ENCODE data around the gene EPHB2. TPM values are rescaled to one million over a fixed set of nuclear protein-coding genes. Genes with fewer than 3 reads are reported as not detected.

The EPHB2 gene
- total RNA-seq, 1 experiment from 2014 or later = 18.5 TPM

DNA sequence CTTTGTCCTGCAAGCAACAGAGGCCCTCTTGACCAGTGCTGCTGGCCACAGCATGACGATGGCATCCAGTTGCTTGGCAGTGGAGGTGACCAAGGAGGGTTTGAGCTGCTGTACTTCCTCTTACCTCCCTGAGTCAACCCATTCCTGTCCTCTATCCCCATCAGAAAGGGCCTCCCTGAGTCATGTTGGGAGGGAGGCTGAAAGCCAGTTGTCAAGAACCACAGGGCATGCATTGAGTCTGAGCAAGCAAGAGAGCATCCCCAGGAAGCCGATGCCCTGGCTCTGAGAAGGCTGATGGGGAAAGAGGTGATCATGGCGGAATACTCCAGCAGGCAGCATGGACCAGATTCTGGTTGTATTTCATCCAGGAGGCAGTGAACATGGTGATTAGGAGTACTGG is 192.5 kb downstream of the EPHB2 start:
- Mint-ChIP-seq H3K4me1 (no peaks in the 10 kb centered on the region), H3K27me3 (ENCODE audit: low read depth) (no peaks in the 10 kb centered on the region), H3K36me3 (no peaks in the 10 kb centered on the region), H3K9me3 (no peaks in the 10 kb centered on the region), H3K27ac (no peak overlapping the region), H3K4me3 (no peak overlapping the region)
- ATAC-seq (no peak), DNase-seq (ENCODE audit: low spot score) (no peak)
- TF ChIP-seq NR2C2 (CRISPR knock-in tag; IDR thresholded peaks at IDR 0.05) (no peak), HMGA2 (CRISPR knock-in tag; IDR thresholded peaks at IDR 0.05) (no peak), FOXP1 (CRISPR knock-in tag; IDR thresholded peaks at IDR 0.05; ENCODE audit: borderline replicate concordance) (no peak), ETV6 (CRISPR knock-in tag; IDR thresholded peaks at IDR 0.05) (no peak), RORB (CRISPR knock-in tag; IDR thresholded peaks at IDR 0.05) (no peak), TEAD4 (CRISPR knock-in tag; IDR thresholded peaks at IDR 0.05) (no peak), JAZF1 (CRISPR knock-in tag; IDR thresholded peaks at IDR 0.05) (no peak), JUN (CRISPR knock-in tag; IDR thresholded peaks at IDR 0.05) (no peak), RELA (CRISPR knock-in tag; IDR thresholded peaks at IDR 0.05; ENCODE audit: borderline replicate concordance) (no peak)
- TF ChIP-seq, protein P1, sequence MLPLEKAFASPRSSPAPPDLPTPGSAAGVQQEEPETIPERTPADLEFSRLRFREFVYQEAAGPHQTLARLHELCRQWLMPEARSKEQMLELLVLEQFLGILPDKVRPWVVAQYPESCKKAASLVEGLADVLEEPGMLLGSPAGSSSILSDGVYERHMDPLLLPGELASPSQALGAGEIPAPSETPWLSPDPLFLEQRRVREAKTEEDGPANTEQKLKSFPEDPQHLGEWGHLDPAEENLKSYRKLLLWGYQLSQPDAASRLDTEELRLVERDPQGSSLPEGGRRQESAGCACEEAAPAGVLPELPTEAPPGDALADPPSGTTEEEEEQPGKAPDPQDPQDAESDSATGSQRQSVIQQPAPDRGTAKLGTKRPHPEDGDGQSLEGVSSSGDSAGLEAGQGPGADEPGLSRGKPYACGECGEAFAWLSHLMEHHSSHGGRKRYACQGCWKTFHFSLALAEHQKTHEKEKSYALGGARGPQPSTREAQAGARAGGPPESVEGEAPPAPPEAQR (CRISPR knock-in tag; IDR thresholded peaks at IDR 0.05) = no peak
- TF ChIP-seq, protein P2, sequence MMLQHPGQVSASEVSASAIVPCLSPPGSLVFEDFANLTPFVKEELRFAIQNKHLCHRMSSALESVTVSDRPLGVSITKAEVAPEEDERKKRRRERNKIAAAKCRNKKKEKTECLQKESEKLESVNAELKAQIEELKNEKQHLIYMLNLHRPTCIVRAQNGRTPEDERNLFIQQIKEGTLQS (CRISPR knock-in tag; conservative IDR thresholded peaks at IDR 0.05) = no peak
- TF ChIP-seq, protein P3, sequence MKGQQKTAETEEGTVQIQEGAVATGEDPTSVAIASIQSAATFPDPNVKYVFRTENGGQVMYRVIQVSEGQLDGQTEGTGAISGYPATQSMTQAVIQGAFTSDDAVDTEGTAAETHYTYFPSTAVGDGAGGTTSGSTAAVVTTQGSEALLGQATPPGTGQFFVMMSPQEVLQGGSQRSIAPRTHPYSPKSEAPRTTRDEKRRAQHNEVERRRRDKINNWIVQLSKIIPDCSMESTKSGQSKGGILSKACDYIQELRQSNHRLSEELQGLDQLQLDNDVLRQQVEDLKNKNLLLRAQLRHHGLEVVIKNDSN (CRISPR knock-in tag; IDR thresholded peaks at IDR 0.05) = no peak
- TF ChIP-seq, protein P4, sequence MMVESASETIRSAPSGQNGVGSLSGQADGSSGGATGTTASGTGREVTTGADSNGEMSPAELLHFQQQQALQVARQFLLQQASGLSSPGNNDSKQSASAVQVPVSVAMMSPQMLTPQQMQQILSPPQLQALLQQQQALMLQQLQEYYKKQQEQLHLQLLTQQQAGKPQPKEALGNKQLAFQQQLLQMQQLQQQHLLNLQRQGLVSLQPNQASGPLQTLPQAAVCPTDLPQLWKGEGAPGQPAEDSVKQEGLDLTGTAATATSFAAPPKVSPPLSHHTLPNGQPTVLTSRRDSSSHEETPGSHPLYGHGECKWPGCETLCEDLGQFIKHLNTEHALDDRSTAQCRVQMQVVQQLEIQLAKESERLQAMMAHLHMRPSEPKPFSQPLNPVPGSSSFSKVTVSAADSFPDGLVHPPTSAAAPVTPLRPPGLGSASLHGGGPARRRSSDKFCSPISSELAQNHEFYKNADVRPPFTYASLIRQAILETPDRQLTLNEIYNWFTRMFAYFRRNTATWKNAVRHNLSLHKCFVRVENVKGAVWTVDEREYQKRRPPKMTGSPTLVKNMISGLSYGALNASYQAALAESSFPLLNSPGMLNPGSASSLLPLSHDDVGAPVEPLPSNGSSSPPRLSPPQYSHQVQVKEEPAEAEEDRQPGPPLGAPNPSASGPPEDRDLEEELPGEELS (CRISPR knock-in tag; IDR thresholded peaks at IDR 0.05) = no peak
- TF ChIP-seq, protein P5, sequence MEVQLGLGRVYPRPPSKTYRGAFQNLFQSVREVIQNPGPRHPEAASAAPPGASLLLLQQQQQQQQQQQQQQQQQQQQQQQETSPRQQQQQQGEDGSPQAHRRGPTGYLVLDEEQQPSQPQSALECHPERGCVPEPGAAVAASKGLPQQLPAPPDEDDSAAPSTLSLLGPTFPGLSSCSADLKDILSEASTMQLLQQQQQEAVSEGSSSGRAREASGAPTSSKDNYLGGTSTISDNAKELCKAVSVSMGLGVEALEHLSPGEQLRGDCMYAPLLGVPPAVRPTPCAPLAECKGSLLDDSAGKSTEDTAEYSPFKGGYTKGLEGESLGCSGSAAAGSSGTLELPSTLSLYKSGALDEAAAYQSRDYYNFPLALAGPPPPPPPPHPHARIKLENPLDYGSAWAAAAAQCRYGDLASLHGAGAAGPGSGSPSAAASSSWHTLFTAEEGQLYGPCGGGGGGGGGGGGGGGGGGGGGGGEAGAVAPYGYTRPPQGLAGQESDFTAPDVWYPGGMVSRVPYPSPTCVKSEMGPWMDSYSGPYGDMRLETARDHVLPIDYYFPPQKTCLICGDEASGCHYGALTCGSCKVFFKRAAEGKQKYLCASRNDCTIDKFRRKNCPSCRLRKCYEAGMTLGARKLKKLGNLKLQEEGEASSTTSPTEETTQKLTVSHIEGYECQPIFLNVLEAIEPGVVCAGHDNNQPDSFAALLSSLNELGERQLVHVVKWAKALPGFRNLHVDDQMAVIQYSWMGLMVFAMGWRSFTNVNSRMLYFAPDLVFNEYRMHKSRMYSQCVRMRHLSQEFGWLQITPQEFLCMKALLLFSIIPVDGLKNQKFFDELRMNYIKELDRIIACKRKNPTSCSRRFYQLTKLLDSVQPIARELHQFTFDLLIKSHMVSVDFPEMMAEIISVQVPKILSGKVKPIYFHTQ (CRISPR knock-in tag; IDR thresholded peaks at IDR 0.05) = no peak
- TF ChIP-seq, protein P6, sequence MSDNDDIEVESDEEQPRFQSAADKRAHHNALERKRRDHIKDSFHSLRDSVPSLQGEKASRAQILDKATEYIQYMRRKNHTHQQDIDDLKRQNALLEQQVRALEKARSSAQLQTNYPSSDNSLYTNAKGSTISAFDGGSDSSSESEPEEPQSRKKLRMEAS (CRISPR knock-in tag; IDR thresholded peaks at IDR 0.05) = no peak
- TF ChIP-seq, protein P7, sequence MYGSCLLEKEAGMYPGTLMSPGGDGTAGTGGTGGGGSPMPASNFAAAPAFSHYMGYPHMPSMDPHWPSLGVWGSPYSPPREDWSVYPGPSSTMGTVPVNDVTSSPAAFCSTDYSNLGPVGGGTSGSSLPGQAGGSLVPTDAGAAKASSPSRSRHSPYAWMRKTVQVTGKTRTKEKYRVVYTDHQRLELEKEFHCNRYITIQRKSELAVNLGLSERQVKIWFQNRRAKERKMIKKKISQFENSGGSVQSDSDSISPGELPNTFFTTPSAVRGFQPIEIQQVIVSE (CRISPR knock-in tag; IDR thresholded peaks at IDR 0.05; ENCODE audit: borderline replicate concordance) = no peak
- TF ChIP-seq, protein P8, sequence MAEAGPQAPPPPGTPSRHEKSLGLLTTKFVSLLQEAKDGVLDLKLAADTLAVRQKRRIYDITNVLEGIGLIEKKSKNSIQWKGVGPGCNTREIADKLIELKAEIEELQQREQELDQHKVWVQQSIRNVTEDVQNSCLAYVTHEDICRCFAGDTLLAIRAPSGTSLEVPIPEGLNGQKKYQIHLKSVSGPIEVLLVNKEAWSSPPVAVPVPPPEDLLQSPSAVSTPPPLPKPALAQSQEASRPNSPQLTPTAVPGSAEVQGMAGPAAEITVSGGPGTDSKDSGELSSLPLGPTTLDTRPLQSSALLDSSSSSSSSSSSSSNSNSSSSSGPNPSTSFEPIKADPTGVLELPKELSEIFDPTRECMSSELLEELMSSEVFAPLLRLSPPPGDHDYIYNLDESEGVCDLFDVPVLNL (CRISPR knock-in tag; IDR thresholded peaks at IDR 0.05; ENCODE audit: borderline replicate concordance, low read depth) = no peak
- TF ChIP-seq, protein P9, sequence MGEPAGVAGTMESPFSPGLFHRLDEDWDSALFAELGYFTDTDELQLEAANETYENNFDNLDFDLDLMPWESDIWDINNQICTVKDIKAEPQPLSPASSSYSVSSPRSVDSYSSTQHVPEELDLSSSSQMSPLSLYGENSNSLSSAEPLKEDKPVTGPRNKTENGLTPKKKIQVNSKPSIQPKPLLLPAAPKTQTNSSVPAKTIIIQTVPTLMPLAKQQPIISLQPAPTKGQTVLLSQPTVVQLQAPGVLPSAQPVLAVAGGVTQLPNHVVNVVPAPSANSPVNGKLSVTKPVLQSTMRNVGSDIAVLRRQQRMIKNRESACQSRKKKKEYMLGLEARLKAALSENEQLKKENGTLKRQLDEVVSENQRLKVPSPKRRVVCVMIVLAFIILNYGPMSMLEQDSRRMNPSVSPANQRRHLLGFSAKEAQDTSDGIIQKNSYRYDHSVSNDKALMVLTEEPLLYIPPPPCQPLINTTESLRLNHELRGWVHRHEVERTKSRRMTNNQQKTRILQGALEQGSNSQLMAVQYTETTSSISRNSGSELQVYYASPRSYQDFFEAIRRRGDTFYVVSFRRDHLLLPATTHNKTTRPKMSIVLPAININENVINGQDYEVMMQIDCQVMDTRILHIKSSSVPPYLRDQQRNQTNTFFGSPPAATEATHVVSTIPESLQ (CRISPR knock-in tag; IDR thresholded peaks at IDR 0.05) = no peak
- TF ChIP-seq, protein P10, sequence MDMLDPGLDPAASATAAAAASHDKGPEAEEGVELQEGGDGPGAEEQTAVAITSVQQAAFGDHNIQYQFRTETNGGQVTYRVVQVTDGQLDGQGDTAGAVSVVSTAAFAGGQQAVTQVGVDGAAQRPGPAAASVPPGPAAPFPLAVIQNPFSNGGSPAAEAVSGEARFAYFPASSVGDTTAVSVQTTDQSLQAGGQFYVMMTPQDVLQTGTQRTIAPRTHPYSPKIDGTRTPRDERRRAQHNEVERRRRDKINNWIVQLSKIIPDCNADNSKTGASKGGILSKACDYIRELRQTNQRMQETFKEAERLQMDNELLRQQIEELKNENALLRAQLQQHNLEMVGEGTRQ (CRISPR knock-in tag; IDR thresholded peaks at IDR 0.05) = no peak
- ChIA-PET POLR2A (no interaction called here), CTCF (interaction anchor here (1.0 to 2.1 kb wide), 2 partner anchors 41 to 199 kb away, joined by 3 to 6 read pairs; no protein-coding TSS in a partner anchor)
